GM21423 (cell line): Measurements from ENCODE around the gene NDOR1.
"Not testable (repeated sequence)": the region's sequence is repeated elsewhere in the genome, so short reads cannot be mapped to it uniquely, and the experiment has no call there.

Experiments
- ATAC-seq: cut with Tn5 transposase; IDR thresholded peaks from one replicate; pipeline ENCODE4 v1.9.1; 2021; ENCODE audit warnings: mild to moderate bottlenecking, moderate library complexity; ENCODE audit not compliant: unreplicated experiment

Gene NDOR1

DNA sequence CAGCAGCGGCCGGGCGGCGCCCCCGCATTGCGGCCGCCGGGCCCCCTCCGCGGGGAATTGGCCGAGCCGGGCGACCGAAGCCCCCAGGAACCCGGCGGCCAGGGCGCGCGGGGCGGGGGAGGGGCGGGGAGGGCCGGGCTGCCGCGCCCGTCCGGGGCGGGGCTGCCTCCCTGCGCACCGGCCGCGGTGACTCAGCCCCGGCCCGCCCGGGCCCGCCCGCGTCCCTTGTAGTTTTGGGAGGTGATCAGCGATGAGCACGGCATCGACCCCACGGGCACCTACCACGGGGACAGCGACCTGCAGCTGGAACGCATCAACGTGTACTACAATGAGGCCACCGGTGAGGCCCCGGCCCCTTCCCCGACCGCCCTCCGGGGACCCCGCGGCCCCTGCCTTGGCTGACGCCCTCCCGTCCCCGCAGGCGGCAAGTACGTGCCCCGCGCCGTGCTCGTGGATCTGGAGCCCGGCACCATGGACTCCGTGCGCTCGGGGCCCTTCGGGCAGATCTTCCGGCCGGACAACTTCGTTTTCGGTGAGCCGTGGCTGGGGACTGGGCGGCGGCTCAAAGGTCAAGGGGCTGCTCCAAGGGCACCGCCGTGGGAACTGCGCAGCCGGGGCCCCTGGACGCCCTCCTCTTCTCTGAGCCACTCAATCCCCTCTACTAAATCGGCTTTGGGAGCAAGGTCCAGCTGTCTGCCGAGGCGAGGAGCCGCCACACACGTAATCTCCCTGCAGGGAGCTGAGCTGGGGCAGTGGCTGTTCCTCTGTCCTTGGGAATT is 36.2 kb downstream of the NDOR1 start:
- ATAC-seq = peak; percentile 4

DNA sequence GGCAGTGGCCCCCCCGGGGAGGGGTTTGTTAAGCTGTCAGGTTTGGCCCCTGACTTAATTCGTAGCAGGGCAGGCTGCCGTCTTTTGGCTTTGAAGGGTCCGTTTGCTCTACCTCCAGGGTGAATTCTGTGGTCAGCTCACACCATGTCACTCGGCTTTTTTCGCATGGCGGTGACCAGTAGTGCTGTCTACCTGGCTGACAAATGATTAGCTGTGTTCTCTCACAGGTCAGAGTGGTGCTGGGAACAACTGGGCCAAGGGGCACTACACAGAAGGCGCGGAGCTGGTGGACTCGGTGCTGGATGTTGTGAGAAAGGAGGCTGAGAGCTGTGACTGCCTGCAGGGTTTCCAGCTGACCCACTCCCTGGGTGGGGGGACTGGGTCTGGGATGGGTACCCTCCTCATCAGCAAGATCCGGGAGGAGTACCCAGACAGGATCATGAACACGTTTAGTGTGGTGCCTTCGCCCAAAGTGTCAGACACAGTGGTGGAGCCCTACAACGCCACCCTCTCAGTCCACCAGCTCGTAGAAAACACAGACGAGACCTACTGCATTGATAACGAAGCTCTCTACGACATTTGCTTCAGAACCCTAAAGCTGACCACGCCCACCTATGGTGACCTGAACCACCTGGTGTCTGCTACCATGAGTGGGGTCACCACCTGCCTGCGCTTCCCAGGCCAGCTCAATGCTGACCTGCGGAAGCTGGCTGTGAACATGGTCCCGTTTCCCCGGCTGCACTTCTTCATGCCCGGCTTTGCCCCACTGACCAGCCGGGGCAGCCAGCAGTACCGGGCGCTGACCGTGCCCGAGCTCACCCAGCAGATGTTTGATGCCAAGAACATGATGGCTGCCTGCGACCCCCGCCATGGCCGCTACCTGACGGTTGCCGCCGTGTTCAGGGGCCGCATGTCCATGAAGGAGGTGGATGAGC is 37.0 kb downstream of the NDOR1 start:
- ATAC-seq = no peak

DNA sequence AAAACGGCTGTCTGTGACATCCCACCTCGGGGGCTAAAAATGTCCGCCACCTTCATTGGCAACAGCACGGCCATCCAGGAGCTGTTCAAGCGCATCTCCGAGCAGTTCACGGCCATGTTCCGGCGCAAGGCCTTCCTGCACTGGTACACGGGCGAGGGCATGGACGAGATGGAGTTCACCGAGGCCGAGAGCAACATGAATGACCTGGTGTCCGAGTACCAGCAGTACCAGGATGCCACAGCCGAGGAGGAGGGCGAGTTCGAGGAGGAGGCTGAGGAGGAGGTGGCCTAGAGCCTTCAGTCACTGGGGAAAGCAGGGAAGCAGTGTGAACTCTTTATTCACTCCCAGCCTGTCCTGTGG is 37.7 kb downstream of the NDOR1 start:
- not testable (repeated sequence) for ATAC-seq

DNA sequence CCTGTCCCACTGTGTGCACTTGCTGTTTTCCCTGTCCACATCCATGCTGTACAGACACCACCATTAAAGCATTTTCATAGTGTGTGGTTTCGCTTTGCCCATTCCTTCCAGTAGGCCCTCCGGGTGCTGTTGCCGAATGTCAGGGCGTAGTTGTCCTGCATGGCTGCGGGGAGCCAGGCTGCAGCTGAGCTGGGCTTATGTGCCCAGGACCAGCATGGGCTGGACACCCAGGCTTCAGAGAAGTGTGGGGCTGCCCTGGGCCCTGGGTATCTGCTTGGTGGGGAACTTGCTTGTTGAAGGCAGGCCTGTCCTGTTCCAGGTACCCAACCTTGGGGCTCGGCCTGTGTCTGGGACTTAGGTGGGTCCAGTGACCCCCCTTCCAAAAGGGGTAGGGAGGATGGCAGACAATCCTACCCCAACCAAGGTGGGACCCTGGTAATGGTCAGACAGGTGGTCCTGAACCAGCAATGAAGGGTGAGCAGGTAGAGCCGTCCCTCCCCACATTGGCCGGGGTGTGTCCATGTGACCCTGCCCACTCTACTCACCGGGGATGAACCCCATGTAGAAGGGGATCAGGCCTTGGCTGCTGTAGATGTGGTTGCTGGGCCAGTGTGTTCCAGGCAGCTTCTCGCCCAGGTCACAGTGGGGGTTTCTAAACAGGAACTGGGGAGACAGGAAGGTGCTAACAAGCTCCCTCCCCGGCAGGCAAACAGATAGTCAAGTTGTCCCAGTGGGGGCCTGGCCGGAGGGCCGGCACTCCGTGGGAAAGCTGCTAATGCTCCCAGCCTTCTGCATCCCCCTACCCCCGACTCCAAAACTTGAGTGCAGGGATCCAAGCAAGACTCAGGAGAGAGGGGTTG is 38.4 kb downstream of the NDOR1 start:
- no peak for ATAC-seq

DNA sequence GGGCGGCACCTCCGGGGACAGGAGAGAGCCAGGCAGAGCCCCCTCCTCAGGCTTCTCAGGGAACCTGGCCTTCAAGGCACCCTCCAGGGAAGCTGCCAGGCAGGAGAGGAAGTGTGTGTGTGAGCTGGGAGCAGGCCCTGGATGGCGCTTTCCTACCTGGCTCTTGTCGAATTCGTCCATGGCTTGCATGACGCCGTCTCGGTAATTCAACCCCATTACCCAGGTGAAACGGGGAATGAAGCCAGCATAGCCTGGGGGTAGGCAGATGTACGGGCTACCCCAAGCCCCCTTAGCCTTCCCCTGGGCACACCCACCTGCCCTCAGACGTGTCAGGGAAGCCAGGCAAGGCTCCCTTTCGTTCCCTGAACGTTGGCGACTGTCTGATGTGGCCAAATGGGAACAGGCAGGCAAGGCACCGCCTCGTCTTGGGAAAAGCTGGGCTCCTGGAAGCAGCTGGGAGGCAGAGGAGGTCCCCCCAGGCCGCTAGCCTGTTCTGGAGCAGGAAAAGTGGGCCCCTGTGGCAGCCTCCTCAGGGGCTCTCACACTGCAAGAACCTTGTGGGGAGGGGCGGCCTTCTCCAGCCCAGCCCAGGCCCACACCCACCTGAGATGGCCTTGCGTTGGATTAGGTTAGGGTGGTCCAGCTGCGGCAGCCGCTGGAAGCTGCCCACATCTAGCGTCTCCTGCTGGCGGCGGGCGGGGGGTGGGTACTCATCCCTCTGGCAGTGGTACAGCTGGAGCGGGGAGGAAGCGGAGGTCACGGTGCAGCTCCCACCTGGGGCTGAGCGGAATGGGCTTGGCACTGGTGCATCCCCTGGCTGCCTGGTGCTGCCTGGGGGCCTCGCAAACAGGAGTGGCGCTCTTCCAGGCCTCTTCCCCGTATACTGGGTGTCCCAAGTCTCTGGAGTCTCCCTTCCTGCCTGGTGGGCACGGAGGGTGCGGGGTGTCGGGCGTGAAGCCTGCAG is 39.3 kb downstream of the NDOR1 start:
- ATAC-seq = no peak

DNA sequence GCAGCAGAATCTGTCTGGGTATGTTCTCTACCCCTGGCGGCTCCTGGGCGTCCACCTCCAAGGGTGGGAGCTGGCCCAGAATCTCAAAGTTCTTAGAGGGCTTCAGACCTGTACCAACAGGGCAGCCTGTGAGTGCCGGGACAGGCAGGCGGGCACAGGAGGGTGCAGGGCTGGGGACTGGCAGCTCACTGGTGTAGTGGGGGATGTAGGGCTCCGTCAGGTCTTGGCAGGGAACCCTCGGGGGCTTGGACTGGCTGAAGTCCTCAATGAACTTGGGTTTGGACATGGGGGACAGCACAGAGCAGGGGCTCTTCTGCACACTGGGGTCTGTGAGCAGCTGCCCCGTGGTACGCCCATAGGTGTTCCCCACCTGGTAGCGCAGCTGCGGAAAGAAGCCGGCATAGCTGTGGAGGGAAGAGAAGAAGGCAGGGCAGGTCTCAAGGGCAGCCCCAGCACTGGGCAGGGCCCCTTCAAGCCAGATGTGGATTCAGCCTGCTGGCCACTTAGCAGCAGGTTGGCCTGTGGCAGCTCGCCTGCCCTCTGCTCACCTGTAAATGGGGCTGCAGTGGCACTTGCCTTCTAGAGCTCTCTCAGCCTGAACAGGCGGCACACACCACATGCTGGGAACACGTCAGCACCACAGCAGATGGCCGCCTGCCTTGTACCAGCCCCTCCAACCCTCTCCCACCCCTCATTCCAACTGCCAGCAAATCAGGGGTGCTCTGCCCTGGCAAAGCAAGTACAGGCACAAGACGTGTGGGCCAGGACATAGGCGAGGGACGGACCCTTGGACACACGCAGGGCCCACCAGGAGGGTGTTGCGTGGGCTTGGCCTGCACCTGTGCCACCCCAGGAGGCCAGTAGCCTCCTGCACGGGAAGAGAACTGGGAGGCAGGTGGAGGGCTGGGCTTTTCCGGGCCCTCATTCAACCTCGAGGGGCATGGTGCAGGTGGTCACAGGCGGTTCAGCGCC is 40.2 kb downstream of the NDOR1 start:
- ATAC-seq = no peak

- ATAC-seq = no peak
These were observed 41.8 kb downstream of the NDOR1 start for GRCh38 chr9:137247135-137247915.

GRCh38 chr9:137247916-137248175 is 42.3 kb downstream of the NDOR1 start:
- ATAC-seq = no peak

DNA sequence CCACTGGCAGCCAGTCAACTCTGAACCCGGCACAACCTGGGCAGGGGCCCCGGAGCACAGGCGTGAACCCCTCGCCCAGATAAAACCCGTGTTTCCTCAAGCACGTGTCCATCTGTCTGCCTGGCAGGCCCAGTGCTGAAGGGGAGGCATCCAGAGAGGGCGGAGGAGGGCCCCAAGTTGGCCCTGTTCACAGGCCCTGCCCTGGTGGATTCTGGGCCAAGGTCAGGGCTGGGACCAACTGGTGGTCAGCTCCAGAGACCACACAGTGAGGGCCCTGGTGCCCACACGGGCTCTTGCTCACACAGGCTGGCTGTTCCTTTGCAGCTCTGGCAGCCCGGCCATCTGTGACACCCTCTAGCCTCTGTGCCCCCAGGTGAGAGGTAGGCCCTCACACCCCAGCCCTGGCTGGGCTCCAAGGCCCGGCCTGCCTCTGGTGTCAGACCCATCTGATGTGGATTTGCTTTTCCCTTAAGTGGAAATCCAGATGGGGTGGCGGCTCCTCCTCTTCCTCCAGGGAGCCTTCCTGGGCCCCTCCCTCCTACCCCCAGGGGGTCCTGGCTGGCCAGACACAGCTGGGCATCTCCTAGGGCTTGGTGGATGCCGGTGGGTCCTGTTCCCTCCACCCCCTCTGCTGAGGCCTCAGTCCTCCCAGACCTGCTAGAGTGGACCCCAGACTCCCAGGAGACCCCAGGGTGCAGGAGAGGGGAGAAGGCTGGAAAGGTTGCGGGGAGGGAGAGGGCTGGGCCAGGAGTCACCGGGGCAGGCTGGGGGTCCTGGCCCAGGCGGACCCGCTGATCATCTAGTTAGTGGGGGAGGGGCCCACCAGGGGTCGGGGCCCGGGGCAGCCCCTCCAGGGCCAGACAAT is 45.1 kb downstream of the NDOR1 start:
- ATAC-seq = no peak

DNA sequence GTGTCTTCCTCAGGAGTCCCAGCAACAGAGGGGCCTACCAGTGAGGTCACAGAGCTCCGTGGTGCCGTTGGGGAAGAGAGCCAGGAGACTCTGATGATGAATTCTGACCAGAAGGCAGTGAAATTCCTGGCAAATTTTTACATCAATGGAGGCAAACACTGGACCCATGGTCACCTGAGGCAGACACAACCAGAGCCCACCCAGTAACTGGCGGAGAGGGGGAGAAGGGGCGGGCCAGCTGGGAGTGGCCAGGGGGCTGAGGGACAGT is 45.6 kb downstream of the NDOR1 start, which contains the start of gene STPG3:
Gene STPG3, plus strand, starts transcription at position 93 of the 268 bp plus-strand sequence. Its CDS starts 1 bp downstream, at position 94.
- no peak for ATAC-seq

DNA sequence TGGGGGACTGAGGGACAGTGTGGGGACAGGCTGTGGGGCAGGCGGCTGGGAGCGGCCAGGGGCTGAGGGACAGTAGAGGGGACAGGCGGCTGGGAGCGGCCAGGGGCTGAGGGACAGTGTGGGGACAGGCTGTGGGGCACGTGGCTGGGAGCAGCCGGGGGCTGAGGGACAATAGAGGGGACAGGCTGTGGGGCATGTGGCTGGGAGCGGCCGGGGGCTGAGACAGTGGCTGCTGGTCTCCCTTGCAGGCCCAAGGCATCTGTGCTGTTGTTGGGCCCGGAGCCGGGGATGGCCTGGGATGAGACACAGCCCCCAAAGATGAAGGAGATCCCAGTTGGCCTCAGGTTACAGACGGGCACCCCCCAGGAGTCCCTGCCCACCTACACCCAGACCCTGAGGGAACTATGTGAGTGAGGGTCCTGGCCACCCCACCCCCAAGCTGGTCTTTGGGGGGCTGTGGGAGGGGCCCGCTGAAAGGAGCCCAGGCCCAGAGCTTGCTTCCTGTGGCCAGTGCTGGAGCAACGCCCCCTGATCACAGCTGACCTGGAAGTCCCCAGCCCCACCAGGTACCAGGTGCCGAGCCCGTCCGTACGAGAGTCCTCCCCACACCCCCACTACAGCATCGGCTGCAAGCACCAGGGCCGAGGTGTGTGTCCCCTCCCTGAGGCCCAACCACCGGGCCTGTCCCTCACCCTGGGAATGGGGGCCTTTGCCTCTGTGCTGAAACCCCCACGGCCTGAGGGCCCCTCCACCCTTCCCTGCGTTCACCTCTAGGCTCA is 46.2 kb downstream of the NDOR1 start:
- ATAC-seq = no peak

- ATAC-seq = no peak
These were observed 47.3 kb downstream of the NDOR1 start for GRCh38 chr9:137252555-137253506.

- ATAC-seq = no peak
These were observed 48.5 kb downstream of the NDOR1 start for GRCh38 chr9:137253717-137254623.

GRCh38 chr9:137254624-137255447 is 49.3 kb downstream of the NDOR1 start, which contains the start of gene NELFB:
Gene NELFB (plus strand): TSS chr9:137255327.
- ATAC-seq = peak; percentile 76
